Measurements from ENCODE around the gene TMEM231.
"Not testable (repeated sequence)": the region's sequence is repeated elsewhere in the genome, so short reads cannot be mapped to it uniquely, and the experiment has no call there.

Gene TMEM231

DNA sequence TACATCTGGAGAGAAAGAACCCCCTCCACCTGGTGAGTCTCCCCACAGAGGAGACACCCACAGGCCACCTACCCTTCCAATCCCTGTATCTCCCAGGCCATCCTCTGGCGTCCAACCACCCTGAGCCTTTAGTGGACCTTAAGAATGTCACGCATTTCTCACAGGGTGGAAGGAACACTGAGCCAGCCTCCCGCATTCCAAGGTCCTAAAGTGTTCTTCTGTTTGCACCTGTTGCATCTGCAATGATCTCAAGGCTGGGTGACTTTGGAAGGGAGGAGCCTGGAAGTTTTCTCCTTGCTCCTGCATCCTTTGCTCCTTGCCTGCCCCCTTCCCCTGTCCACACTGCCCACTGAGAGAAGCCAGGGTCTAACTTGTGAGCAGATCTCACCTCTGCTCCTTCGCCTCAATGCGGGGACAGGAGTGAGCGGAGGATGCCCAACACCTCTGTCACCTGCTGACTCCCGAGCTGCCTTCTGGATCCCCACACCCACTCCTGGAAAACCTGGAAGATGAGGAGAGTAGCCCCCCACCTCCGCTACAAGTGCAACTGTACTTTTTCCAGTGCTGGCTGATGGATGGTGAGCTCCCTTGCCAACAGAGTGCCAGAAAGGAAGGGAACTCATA lies 23.8 kb downstream of the TMEM231 start:
- no peak for DNase-seq (ENCODE audit: low spot score)

DNA sequence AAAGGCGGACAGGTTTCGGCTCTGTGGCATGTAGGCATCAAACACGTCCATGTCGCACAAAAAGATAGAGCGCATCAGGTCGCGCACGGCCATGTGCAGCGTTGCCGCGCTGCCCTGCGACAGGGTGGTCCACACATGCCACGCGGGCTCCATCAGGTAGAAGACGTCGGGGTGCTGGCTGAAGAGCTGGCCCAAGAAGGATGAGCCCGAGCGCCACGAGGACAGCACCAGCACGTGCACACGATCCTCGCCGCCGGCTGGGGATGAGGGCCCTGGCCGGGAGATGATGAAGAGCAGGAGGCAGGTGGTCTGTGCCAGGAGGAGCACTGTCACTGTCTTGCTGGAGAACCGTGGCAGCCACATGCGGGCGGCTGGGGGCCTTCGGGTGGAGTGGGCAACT lies 26.1 kb downstream of the TMEM231 start:
- no peak for DNase-seq (ENCODE audit: low spot score)

DNA sequence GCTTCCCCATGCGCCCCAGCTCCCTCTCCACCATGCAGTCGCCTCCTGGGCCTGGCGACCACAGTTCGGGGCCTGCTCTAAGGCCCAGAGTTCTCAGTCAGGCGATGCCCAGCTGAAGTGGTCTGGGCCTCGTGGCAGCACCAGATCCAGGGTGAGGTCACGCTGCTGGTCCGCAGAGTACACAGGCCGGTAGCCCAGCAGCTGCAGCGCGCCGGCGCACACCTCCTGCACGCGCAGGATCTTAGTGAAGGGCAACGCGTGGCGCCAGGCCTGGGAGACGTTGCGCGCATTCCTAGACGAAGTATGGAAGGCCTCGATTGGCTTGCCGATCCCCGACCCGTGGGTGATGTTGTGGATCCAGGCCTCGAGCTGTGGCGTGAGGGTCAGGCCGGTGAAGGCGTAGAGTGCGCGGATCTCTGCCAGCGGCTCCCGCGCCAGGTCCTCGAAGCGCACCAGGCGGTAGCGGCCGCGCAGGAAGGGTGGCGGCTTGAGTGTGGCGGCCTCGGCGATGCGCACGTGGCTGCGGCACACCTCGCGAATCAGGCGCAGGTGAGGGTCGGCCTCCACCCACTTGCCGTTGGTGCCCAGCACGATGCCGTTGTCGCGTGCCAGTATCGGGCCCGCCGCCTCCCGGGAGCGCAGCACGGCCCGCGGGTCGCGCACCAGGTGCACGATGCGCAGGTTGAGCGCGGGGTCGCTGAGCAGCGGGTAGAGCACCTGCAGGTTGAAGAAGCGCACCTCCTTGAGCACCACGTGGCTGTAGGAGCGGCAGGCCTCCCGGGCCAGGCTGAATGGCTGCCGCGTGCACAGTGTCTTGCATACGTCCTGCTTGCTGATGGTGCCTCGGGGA lies 26.8 kb downstream of the TMEM231 start:
- no peak for DNase-seq (ENCODE audit: low spot score)

DNA sequence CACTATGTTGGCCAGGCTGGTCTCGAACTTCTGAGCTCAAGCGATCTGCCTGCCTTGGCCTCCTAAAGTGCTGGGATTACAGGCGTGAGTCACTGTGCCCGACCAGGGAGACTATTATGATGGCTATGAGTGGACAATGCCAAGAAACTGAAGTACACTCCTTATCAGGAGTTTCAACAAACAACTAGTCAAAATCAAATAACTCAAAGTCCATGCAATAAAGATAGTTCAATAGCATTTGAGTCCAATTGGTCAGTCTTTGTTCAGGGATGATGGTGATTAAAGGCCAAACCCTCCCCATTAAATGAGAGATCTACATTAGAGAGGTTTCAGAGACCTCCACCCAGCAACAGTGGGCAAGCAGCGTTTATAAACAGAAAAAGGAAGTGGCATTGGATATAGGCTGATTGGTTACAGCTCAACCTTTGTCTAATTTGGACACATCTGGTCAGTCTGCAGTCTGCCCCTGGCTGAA lies 28.2 kb downstream of the TMEM231 start:
- peak; percentile 23 for DNase-seq (ENCODE audit: low spot score)

DNA sequence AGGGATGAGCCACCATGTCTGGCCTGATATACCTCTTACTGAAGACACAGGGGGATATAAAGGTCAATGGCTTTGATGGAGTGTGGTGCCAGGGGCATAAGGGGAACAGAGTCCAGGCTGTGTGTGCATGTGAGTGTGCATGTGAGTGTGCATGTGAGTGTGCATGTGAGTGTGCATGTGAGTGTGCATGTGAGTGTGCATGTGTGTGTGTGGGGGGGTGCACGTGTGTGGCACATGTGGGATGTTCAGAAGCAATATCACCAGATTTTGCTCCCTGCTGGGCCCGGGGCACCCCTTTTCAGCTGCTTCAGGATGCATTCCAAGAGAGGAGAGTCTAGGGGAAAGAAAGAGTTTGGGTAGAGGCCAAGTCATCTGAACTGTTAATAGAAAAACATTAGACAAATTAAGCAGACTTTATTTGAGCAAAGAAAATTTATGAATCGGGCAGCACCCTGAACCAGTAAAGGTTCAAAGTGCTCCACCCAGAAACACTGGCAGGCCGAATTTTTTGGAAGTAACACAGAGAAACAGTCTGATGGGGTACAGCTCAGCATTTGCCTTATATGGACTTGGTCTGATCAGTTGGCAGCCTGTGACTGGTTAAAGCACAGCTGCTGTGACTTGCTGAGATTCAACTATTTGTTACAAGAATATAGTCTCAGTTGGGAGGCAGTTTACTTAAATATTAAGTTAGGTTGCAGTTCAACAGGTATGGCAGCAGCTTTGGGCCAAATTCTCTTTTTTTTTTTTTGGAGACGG lies 29.8 kb downstream of the TMEM231 start:
- DNase-seq (ENCODE audit: low spot score): no peak

DNA sequence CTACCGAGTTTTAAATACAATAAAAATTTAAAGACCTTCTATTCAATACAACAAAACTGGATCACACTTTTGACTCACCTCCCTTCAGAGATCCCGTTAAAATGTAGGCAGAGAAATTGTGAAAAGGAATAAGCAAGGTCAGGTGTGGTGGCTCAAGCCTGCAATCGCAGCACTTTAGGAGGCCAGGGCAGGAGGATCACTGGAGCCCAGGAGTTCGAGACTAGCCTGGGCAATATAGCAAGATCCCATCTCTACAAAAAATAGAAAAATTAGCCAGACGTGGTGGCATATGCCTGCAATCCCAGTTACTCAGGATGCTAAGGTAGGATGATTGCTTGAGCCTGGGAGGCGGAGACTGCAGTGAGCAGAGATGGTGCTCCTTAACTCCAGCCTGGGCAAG lies 36.9 kb downstream of the TMEM231 start:
- no peak for DNase-seq (ENCODE audit: low spot score)

DNA sequence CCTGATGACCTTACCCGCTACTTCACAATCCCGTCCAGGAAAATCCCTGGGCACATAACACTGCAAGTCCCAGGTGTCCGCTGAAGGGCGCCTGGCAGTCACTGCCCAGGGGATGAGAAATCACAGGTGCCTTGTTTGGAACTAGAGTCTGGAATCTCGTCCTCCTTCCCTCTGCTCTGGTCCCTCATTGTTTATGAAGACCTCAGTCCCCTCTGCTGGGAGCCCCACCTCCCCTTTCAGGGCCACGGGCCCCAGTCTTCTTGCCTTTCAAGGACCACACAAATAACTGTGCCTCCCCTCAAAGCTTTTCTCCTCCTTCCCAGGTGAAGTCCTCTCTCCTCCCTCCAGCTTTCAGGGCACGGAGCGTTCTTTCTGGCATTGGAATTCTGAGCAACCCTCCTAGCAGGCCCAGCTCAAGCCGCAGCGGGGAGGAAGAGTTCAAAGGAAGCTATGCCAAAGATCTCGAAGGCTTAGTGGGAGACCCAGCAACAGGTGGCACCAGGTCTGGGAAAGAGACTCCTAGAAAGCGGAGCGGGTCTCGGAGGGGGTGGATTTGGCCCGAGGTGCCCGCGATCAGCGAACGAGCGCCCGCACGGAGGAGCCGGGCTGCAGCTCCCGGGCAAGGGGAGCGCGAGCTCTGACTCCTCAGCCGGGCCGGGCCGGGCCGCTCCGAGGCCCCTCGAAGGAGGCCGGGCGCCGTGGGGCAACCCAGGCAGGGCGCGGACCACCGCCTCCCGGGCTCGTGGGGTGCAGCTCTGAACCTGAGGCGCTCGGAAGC lies 39.7 kb downstream of the TMEM231 start:
- DNase-seq (ENCODE audit: low spot score): not testable (repeated sequence)

DNA sequence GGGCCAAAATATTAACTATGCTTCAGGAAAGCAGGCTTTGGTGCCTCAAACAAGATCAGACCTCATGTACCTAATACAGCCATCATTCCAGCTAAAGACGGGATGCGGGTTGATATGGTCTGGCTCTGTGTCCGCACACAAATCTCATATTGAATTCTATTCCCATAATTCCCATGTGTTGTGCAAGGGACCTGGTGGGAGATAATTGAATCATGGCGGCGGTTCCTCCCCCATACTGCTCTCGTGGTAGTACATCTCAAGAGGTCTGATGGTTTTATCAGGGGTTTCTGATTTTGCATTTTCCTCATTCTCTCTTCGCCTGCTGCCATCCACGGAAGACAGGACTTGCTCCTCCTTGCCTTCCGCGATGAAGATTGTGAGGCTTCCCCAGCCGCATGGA lies 41.8 kb downstream of the TMEM231 start:
- DNase-seq (ENCODE audit: low spot score): no peak

DNA sequence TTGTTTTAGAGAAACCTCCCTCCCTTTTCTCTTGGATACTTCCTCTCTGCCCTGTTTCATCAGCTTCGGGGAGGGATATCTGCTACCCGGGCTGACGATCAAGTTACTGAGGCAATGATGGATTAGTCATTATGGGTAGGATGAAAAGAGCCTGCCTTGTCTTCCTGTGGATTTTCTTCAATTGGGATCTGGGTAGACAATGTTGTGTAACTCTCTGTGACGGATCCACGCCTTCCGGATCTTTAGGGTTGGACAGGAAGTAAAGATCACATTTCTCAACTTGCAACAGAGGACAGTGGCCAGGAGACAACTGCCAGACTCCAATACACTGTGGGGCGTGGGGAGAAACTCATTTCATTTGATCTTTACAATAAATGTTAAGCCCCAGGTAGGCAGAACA lies 49.5 kb downstream of the TMEM231 start:
- DNase-seq (ENCODE audit: low spot score): peak; percentile 23

DNA sequence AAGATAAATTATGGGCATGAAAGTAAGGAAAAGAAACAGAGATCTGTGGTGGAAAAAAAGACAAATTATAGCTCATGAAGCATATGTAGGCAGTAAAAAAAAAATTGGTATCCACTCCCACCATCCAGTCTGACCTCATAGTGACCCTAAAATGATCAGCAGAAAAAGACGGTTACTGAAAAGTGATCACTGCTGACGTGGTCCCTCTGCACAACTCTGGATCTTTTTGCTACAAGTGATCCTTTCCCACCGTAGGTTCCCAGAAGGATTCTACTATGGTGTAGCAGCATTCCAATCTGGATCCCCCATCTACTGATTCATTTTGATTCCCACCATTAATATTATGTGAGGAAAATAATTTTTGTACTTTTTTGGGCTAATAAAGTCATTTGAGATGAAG lies 49.9 kb downstream of the TMEM231 start:
- no peak for DNase-seq (ENCODE audit: low spot score)

DNA sequence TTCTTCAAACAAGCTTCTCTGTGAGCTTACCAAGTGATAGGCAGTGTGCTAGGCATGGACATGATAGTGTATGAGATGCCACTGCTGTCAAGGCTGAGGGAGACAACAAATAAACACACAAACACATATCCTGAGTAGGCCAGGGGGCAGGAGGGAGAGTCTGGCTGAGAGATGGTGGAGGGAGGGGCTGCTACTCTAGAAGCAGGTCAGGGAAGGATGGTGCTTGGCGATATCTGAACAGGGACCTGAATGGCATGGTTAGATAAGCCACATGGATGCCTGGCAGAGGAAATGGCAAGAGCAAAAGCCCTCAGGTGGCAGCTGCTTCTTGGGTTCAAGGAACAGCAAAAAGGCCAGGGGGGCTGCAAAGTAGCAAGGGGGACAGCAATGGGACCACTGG lies 52.3 kb downstream of the TMEM231 start:
- no peak for DNase-seq (ENCODE audit: low spot score)

DNA sequence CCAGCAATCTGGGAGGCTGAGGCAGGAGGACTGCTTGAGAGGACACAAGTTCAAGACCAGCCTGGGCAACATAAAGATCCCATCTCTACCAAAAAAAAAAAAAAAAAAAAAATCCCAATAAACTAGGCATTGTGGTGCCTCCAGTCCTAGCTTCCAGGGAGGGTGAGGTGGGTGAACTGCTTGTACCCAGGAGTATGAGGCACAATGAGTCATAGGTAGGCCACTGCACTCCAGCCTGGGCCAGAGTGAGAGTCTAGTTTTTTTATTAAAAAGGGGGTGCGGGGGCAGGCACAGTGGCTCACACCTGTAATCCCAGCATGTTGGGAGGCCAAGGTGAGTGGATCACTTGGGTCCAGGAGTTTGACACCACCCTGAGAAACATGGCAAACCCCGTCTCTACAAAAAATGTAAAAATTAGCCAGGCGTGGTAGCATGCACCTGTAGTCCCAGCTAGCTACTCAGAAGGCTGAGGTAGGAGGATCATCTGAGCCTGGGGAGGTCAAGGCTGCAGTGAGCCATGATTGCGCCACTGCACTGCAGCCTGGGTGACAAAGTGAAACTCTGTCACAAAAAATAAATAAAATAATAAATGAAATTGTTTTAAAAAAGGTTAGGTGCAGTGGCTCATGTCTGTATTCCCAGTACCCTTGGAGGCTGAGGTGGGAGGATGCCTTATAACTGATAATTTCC lies 53.0 kb downstream of the TMEM231 start:
- DNase-seq (ENCODE audit: low spot score): no peak

DNA sequence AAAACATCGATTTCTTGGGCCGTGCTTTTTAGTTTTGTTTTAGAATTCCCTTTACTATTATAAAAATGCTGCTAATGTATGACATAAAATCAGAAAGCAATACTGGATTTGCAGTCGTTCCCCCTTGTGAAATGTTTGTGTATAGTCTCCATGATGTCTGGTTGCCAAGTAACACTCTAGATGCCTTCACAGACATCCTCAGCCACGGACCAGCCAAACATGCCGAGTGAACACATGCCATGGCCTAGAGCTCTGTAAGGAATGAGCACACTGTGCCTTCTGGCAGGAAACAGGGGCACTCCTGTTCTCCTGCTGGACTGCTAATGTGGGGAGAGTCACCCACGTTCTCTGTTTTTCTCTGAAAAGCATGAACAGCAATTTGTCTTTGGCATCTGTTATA lies 54.2 kb downstream of the TMEM231 start:
- not testable (repeated sequence) for DNase-seq (ENCODE audit: low spot score)

DNA sequence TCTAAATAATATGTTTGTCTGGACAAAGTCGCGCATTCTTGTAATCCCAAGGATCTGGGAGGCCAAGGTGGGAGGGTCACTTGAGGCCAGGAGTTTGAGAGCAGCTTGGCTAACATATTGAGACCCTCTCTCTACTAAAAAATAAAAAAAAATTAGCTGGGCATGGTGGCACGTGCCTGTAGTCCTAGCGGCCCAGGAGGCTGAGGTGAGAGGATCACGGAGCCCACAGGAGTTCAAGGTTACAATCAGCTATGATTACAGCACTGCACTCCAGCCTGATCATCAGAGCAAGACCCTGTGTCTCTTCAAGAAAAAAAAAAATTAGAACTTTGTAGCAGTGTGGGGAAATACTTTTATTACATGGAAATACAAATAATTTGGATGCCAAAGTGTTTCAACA lies 54.7 kb downstream of the TMEM231 start:
- DNase-seq (ENCODE audit: low spot score): no peak

DNA sequence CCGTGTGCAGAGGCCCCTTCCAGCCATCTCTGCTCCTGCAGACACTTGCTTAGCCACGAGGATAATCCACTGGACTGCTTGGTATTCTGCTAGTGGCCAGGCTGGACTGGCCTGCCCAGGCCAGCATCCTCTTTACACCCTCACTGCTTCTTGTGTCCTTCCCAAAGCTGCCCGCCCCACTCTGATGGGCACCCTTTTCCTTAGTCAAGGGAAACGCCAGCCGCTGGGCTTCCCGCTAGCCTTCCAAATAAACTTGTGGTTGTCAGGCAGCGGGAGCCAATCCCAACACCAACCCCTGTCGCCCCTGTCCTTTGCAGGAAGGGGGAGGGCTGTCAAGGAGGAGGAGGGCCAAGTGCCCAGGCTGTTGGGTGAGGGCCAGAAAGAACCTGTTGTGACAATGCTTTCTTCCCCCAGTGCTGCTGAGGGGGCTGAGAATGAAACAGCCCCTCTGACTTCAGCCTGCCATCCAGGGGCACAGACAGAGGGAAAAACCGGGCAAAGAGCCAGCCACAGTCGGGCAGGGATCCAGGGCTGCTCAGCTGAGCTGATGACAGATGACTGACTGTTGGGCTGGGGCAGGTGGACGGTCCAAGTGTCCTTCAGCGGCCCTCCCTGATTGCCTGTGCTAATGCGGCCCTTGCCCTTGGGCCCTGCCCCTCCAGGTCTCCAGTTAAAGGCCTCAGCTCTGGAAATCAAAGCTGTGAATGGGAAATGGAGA lies 57.3 kb downstream of the TMEM231 start:
- DNase-seq (ENCODE audit: low spot score): not testable (repeated sequence)

DNA sequence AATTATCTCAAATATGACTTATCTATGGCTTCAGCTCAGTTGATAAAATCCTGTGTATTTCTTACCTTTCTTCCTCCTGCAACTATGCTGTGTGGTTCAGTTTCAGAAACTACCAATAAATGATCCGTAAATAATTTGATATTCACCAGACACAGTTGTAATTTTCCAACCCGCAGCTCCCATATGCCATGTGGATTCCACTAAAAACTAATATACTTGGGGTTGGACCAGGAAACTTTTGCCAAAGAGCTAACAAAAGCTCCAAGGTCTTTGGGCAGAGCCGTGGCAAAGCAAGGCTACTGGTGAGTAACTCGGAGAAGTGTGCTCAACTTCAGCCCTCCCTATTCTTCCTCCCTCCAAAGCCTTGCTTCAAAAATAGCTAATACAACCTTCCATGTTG lies 58.5 kb downstream of the TMEM231 start:
- no peak for DNase-seq (ENCODE audit: low spot score)

DNA sequence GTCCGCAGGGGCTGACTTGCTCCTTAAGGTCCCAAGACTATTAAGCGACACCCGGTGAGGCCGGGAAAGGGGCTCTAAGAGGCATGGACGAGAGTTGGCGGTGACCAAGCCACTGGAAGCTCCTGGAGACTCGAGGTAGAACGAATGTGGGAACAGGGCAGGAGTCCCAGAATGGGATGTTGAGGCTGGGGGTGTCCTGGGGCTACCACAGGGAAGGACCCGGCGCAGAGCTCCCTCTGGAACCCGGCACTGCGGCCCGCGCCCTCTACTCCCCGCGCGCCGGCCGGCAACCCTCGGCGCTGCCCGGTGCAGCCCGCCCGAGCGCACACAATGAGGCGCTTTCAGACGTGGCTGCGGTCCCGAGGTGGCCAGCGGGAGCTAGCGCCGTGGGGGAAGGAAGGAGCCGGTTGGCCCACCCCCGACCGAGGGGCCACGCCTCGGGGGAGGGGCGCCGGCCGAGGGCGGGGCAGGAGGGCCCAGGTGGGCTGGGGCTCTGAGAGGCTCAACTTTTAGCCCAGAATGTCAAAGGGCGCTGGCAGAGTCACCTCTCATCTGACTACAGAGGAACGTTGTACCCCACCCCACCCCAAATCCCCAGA lies 60.9 kb downstream of the TMEM231 start, which contains the start of gene CHST6:
CHST6 (minus strand) TSS at position 366 of the 599 bp plus-strand sequence. CDS start 15,613 bp downstream, outside the sequence.
- DNase-seq (ENCODE audit: low spot score): no peak

DNA sequence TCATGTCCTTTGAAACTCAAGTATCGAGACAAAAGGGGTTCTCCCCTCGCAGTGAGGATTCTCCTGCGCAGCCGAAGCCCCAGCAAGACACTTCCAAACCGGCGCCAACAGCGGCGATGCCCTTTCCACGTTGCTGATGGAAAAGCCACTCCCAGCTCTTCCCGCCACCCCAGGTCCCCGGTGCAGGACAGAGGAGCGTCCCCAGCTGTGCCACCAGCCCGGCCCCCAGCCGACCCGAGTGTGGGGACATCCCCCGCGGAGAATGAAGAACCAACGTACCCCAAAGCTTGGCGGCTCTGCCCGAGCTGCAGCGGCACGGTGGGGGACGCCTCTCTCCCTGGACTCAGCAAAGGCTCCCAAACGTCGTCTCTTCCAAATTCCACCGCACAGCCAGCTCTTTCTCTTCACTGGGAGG lies 61.4 kb downstream of the TMEM231 start:
- no peak for DNase-seq (ENCODE audit: low spot score)

DNA sequence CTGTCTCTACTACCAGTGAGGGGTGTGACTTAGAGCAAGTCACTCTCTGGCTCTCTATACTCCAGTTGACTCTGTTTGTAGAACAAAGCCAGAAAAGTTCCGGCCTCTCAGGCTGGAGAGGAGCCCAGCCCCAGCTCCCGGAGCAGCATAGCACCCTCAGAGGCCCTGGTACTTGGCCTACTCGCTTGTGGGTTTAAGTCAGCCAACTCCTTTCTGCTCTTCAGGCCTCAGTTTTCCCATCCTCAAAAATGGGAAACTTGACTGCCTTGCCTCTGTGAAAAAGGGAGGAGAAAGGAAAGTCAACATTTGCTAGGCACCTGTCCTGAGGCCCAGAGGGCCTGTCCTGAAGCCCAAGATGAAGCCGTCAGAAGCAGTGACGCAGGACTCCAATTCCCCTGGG lies 61.9 kb downstream of the TMEM231 start:
- DNase-seq (ENCODE audit: low spot score): no peak

DNA sequence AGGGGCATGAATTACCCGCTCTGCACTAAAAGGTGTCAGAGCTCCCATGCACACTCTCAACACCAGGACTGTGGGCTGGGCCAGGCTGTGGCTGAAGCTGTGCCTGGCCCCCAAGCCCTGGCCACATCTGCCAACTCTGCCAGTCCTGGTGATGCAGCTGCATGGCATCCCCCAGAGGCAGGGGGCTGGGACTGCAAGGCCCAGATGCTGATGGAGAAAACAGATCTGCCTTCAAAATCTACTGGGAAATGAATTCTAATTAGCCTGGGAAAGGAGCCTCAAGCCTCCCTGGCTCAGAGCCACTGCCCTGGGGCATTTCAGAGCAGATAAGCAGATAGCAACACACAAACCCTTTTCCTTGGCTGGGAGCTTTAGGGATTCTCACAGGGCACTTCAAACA lies 64.2 kb downstream of the TMEM231 start:
- peak; percentile 45 for DNase-seq (ENCODE audit: low spot score)
